Neural cell (in vitro differentiated cells): ENCODE results near the gene EIF3C.
"Not testable (repeated sequence)": the region's sequence is repeated elsewhere in the genome, so short reads cannot be mapped to it uniquely, and the experiment has no call there.

Source experiments
- EP300 ChIP-seq: fragments of 450-650 bp; conservative IDR thresholded peaks from 2 replicates; pipeline ENCODE4 v1.6.1; 2014; ENCODE audit warnings: antibody characterized with exemption, mild to moderate bottlenecking, moderate library complexity; ENCODE audit not compliant: poor library complexity, severe bottlenecking
- EZH2 ChIP-seq: fragments of 200-600, 300-800 bp; shearing (Covaris generic), sonication (generic); IDR thresholded peaks from 2 replicates; pipeline ENCODE4 v1.6.1; 2014; ENCODE audit warnings: antibody characterized with exemption, low read length, borderline replicate concordance, mild to moderate bottlenecking; ENCODE audit not compliant: insufficient read depth, poor library complexity, severe bottlenecking
- POLR2AphosphoS5 ChIP-seq: IDR thresholded peaks from 2 replicates; pipeline ENCODE4 v1.6.1; 2012
- RAD21 ChIP-seq: fragments of 450-650 bp; conservative IDR thresholded peaks from 2 replicates; pipeline ENCODE4 v1.6.1; 2014; ENCODE audit warnings: antibody characterized with exemption, mild to moderate bottlenecking, moderate library complexity
- TF ChIP-seq, protein P1 (sequence below): fragments of 450-650 bp; IDR thresholded peaks from 2 replicates; pipeline ENCODE4 v1.5.1; 2014; ENCODE audit warnings: antibody characterized with exemption, mild to moderate bottlenecking, moderate library complexity; ENCODE audit not compliant: poor library complexity, severe bottlenecking

DNA sequence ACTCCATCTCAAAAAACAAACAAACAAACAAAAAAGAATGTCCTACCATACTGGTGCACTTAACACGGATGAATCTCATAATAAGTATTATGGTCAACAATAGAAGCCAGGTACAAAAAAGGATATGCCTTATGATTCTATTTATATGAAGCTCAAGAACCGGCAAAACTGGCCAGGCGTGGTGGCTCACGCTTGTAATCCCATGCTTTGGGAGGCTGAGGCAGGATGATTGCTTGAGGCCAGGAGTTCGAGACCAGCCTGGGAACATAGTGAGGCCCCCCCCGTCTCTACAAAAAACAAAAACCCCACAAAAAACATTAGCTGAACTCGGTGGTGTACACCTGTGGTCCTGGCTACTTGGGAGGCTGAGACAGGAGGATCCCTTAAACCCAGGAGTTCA is 7.0 kb upstream of the EIF3C start:
- TF ChIP-seq EZH2, EP300, POLR2AphosphoS5, RAD21: not testable (repeated sequence)
- TF ChIP-seq, protein P1, sequence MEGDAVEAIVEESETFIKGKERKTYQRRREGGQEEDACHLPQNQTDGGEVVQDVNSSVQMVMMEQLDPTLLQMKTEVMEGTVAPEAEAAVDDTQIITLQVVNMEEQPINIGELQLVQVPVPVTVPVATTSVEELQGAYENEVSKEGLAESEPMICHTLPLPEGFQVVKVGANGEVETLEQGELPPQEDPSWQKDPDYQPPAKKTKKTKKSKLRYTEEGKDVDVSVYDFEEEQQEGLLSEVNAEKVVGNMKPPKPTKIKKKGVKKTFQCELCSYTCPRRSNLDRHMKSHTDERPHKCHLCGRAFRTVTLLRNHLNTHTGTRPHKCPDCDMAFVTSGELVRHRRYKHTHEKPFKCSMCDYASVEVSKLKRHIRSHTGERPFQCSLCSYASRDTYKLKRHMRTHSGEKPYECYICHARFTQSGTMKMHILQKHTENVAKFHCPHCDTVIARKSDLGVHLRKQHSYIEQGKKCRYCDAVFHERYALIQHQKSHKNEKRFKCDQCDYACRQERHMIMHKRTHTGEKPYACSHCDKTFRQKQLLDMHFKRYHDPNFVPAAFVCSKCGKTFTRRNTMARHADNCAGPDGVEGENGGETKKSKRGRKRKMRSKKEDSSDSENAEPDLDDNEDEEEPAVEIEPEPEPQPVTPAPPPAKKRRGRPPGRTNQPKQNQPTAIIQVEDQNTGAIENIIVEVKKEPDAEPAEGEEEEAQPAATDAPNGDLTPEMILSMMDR, result not testable (repeated sequence)
